KMS-11 (cell line): ENCODE measurements around the gene MC4R.

ENCODE experiments used
- H2AFZ ChIP-seq: fragments of 200-600 bp; sonication (generic); 2 replicates; pipeline ENCODE4 v1.6.1; 2016; ENCODE audit warnings: antibody characterized with exemption, mixed run types, low read depth
- H3K27ac ChIP-seq: fragments of 200-600 bp; sonication (generic); 2 replicates; pipeline ENCODE4 v1.6.1; 2016; ENCODE audit warnings: mild to moderate bottlenecking, mixed run types
- H3K27me3 ChIP-seq: fragments of 200-600 bp; sonication (generic); 2 replicates; pipeline ENCODE4 v1.6.1; 2017; ENCODE audit warnings: mild to moderate bottlenecking, low read depth, mixed run types, moderate library complexity; ENCODE audit not compliant: insufficient read depth
- H3K36me3 ChIP-seq: fragments of 200-600 bp; sonication (generic); 2 replicates; pipeline ENCODE4 v1.6.1; 2017; ENCODE audit warnings: mild to moderate bottlenecking, mixed run types; ENCODE audit not compliant: insufficient read depth
- H3K4me1 ChIP-seq: fragments of 200-600 bp; sonication (generic); 2 replicates; pipeline ENCODE4 v1.6.1; 2016; ENCODE audit warnings: mild to moderate bottlenecking, low read depth, mixed run types; ENCODE audit not compliant: poor library complexity, severe bottlenecking
- H3K4me2 ChIP-seq: fragments of 200-600 bp; sonication (generic); 2 replicates; pipeline ENCODE4 v1.7.0; 2016; ENCODE audit warnings: mild to moderate bottlenecking, mixed run types
- H3K4me3 ChIP-seq: fragments of 200-600 bp; sonication (generic); IDR thresholded peaks from 2 replicates; pipeline ENCODE4 v1.6.1; 2017; ENCODE audit warnings: low read depth, low read length, mixed read lengths; ENCODE audit not compliant: insufficient read depth
- H3K79me2 ChIP-seq: fragments of 200-600 bp; sonication (generic); 2 replicates; pipeline ENCODE4 v1.6.1; 2016; ENCODE audit warnings: low read depth, mixed run types; ENCODE audit not compliant: insufficient read depth
- H3K9ac ChIP-seq: fragments of 200-600 bp; sonication (generic); 2 replicates; pipeline ENCODE4 v1.6.1; 2016; ENCODE audit warnings: mild to moderate bottlenecking, mixed run types
- H4K20me1 ChIP-seq: fragments of 200-600 bp; sonication (generic); 2 replicates; pipeline ENCODE4 v1.6.1; 2016; ENCODE audit warnings: mild to moderate bottlenecking, mixed run types; ENCODE audit not compliant: insufficient read depth
- TF ChIP-seq, protein P1 (sequence below): fragments of 200-600 bp; sonication (generic); conservative IDR thresholded peaks from 2 replicates; pipeline ENCODE4 v1.6.1; 2017; ENCODE audit warnings: low read depth, mild to moderate bottlenecking, antibody characterized with exemption, low read length, moderate library complexity, mixed read lengths

The MC4R gene

DNA sequence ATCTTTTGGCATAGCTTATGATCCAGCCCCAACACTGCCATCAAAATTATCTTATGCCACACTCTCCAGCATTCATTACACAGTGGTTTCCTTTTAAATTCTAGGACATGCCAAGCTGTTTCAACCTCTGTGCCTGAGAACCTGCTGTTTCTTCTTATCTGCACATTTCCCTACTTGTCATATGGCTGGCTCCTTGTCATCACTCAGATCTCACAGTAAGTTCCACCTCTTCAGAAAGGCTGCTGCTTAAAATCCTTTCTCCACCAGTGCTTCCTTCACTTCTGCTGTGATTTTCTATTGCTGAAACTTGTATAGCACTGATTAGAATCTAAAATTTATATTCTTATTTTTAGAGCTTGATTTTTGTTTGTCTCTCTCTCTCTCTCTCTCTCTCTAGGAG is 43.4 kb downstream of the MC4R start:
- no peaks in the 10 kb centered on the region for H4K20me1 ChIP-seq

DNA sequence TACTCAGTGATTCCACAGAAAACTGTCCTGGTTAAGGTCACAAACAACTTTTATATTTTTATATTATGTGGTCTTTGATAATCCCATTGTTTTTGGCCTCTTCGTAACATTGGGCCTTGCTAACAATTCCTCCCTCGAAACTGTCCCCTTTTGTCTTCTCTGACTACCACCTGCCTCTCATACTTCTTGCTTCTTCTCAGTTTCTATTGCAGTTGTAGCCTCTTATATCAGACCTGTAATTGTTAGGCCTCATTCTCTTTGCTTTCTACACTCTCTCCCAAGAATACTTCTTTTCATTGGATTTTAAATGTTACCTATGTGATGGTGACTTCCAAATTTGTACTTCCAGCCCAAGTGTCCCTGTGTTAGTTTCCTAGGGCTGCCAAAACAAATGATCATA is 44.7 kb downstream of the MC4R start:
- H3K36me3 ChIP-seq, result no peaks in the 10 kb centered on the region
- no peaks in the 10 kb centered on the region for H3K79me2 ChIP-seq
- no peak overlapping the region for H3K4me2 ChIP-seq
- H3K27me3 ChIP-seq, result no peaks in the 10 kb centered on the region
- no peak overlapping the region for H3K4me3 ChIP-seq
- TF ChIP-seq, protein P1, sequence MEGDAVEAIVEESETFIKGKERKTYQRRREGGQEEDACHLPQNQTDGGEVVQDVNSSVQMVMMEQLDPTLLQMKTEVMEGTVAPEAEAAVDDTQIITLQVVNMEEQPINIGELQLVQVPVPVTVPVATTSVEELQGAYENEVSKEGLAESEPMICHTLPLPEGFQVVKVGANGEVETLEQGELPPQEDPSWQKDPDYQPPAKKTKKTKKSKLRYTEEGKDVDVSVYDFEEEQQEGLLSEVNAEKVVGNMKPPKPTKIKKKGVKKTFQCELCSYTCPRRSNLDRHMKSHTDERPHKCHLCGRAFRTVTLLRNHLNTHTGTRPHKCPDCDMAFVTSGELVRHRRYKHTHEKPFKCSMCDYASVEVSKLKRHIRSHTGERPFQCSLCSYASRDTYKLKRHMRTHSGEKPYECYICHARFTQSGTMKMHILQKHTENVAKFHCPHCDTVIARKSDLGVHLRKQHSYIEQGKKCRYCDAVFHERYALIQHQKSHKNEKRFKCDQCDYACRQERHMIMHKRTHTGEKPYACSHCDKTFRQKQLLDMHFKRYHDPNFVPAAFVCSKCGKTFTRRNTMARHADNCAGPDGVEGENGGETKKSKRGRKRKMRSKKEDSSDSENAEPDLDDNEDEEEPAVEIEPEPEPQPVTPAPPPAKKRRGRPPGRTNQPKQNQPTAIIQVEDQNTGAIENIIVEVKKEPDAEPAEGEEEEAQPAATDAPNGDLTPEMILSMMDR, result no peak
- H3K9ac ChIP-seq, result no peak overlapping the region
- no peaks in the 10 kb centered on the region for H4K20me1 ChIP-seq
- H3K4me1 ChIP-seq, result no peaks in the 10 kb centered on the region
- no peak overlapping the region for H2AFZ ChIP-seq
- H3K27ac ChIP-seq, result no peak overlapping the region

More for the DNA sequence above, 43.4 kb downstream of the MC4R start:
- Histone ChIP-seq H2AFZ (no peak overlapping the region), H3K36me3 (no peaks in the 10 kb centered on the region), H3K4me1 (no peaks in the 10 kb centered on the region), H3K4me3 (no peak overlapping the region), H3K79me2 (no peaks in the 10 kb centered on the region), H3K27ac (no peak overlapping the region), H3K4me2 (no peak overlapping the region), H3K27me3 (no peaks in the 10 kb centered on the region), H3K9ac (no peak overlapping the region)
- TF ChIP-seq, protein P1, result no peak

DNA sequence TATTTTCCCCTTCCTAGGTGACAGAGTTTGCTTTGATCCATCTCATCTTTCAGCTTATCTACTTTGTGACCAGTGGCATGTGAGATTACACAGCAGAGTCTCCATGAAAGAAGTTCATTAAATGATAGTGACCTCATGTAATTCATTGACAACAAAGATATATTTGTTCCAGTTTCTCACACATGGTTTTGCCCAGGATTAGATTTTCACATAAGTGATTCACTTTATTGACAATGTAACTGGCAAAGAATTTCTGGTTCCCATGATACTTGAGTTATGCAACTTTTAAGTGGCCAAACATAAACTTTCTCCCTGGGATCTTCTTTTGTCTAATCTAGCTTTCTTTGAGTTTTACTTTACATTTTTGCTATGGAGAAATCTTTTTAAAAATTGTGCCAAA is 50.0 kb downstream of the MC4R start:
- H3K36me3 ChIP-seq, result no peaks in the 10 kb centered on the region
- no peak overlapping the region for H3K27ac ChIP-seq
- TF ChIP-seq, protein P1, result no peak
- H4K20me1 ChIP-seq, result no peaks in the 10 kb centered on the region
- no peaks in the 10 kb centered on the region for H3K79me2 ChIP-seq
- H3K27me3 ChIP-seq, result no peaks in the 10 kb centered on the region
- H2AFZ ChIP-seq, result no peak overlapping the region
- no peaks in the 10 kb centered on the region for H3K4me1 ChIP-seq
- H3K9ac ChIP-seq, result no peak overlapping the region
- H3K4me2 ChIP-seq, result no peak overlapping the region
- H3K4me3 ChIP-seq, result no peak overlapping the region
